PFSK-1 (cell line): ENCODE measurements around the gene ZFTA.

Source experiments
- FOXP2 ChIP-seq: optimal IDR thresholded peaks from 2 replicates; pipeline ENCODE3; 2011; ENCODE audit warnings: borderline replicate concordance, control low read depth, inconsistent platforms; ENCODE audit not compliant: insufficient read depth; ENCODE audit errors: extremely low read length, extremely low read depth
- POLR2AphosphoS5 ChIP-seq: IDR thresholded peaks from 2 replicates; pipeline ENCODE4 v1.6.1; 2012; ENCODE audit warnings: low read depth, mild to moderate bottlenecking, control low read depth, low read length, moderate library complexity
- REST ChIP-seq, 2 experiments: IDR thresholded peaks; 2 replicates each; pipeline versions ENCODE4 v1.6.1 to v1.8.0; 2011 to 2012; ENCODE audit warnings: low read depth in 2 of 2, low read length in 2 of 2, control low read depth in 1 of 2, inconsistent platforms in 1 of 2, mild to moderate bottlenecking in 1 of 2, moderate library complexity in 1 of 2; ENCODE audit not compliant: insufficient read depth in 1 of 2
- SIN3A ChIP-seq: IDR thresholded peaks from 2 replicates; pipeline ENCODE4 v1.6.1; 2012; ENCODE audit warnings: mild to moderate bottlenecking, low read length, moderate library complexity, borderline replicate concordance; ENCODE audit not compliant: insufficient read depth
- TAF1 ChIP-seq: IDR thresholded peaks from 2 replicates; pipeline ENCODE4 v1.6.1; 2012; ENCODE audit warnings: low read length, control low read depth, borderline replicate concordance; ENCODE audit not compliant: insufficient read depth

- TF ChIP-seq TAF1 (no peak), POLR2AphosphoS5 (no peak), REST (IDR thresholded peaks at IDR 0.05; ENCODE audit: insufficient read depth in 1 of 2, low read depth in 2 of 2, low read length in 2 of 2) (no peak), FOXP2 (no peak), SIN3A (no peak)
These were observed 30.9 kb downstream of the ZFTA start for GRCh38 chr11:63737718-63738117.
